ENCODE results near the gene ACAD11. TPM values are rescaled to one million over a fixed set of nuclear protein-coding genes. Genes with fewer than 3 reads are reported as not detected.

ACAD11 gene
- total RNA-seq, 1 donor from 2014 or later = 45.2 TPM

GRCh38 chr3:132595014-132595413 is 64.6 kb downstream of the ACAD11 start:
- Histone ChIP-seq H3K27me3 (no peaks in the 10 kb centered on the region), H4K20me1 (ENCODE audit: low read depth) (no peaks in the 10 kb centered on the region), H3K9me3 (ENCODE audit: low read depth) (no peaks in the 10 kb centered on the region), H3K9ac (no peak overlapping the region), H3F3A (ENCODE audit: low read depth) (peaks cover 16% of the 10 kb centered on the region), H2AFZ (replicated peaks) (no peak overlapping the region), H3K79me2 (ENCODE audit: low read depth) (no peaks in the 10 kb centered on the region), H3K27ac (peak overlapping the region; percentile 16), H3K4me1 (peaks cover 9% of the 10 kb centered on the region), H3K36me3 (no peaks in the 10 kb centered on the region), H3K4me3 (no peak overlapping the region), H3K4me2 (peak overlapping the region; percentile 37)
- H3K4me3 Mint-ChIP-seq = no peak overlapping the region
- H3K27me3 Mint-ChIP-seq (ENCODE audit: insufficient read depth, low read depth) = peaks cover 2% of the 10 kb centered on the region
- no peak overlapping the region for H3K27ac Mint-ChIP-seq
- TF ChIP-seq CTCF (IDR thresholded peaks at IDR 0.05) = no peak
- no peak for TF ChIP-seq EZH2phosphoT487 (IDR thresholded peaks at IDR 0.05)
- TF ChIP-seq EZH2 (IDR thresholded peaks at IDR 0.05) = no peak
- H3K9me3 Mint-ChIP-seq = no peaks in the 10 kb centered on the region
- peaks cover 4% of the 10 kb centered on the region for H3K36me3 Mint-ChIP-seq
- H3K4me1 Mint-ChIP-seq = no peaks in the 10 kb centered on the region
- DNase-seq (ENCODE audit: low spot score) = peak; percentile 70

DNA sequence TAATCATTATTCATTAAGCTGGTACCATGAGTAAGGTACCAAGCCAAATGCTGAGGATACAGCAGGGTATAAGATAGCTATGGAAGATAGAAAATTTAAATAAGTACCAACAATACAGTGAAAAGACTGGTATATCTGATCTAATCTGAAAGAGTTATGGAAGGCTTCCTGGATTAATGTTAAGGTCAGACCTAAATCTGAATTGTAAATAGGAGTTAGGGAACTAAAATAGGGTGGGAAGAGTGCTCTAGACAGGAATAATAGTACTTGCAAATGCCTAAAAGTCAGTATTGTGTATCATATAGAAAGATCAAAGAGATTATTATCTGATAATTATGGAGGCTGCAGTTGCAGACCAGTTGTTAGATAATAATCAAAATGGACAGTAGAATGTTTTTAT is 65.1 kb downstream of the ACAD11 start:
- Histone ChIP-seq H3K79me2 (ENCODE audit: low read depth) (no peaks in the 10 kb centered on the region), H2AFZ (replicated peaks) (no peak overlapping the region), H3K27ac (peak overlapping the region; percentile 16), H4K20me1 (ENCODE audit: low read depth) (no peaks in the 10 kb centered on the region), H3F3A (ENCODE audit: low read depth) (peaks cover 16% of the 10 kb centered on the region), H3K27me3 (no peaks in the 10 kb centered on the region), H3K4me3 (no peak overlapping the region), H3K36me3 (no peaks in the 10 kb centered on the region), H3K9ac (no peak overlapping the region), H3K9me3 (ENCODE audit: low read depth) (no peaks in the 10 kb centered on the region), H3K4me1 (peaks cover 9% of the 10 kb centered on the region), H3K4me2 (peak overlapping the region; percentile 37)
- Mint-ChIP-seq H3K4me1 (no peaks in the 10 kb centered on the region), H3K9me3 (no peaks in the 10 kb centered on the region), H3K36me3 (peaks cover 4% of the 10 kb centered on the region), H3K27me3 (ENCODE audit: insufficient read depth, low read depth) (peaks cover 2% of the 10 kb centered on the region), H3K27ac (no peak overlapping the region), H3K4me3 (no peak overlapping the region)
- DNase-seq (ENCODE audit: low spot score) = no peak
- TF ChIP-seq EZH2 (IDR thresholded peaks at IDR 0.05) = no peak
- TF ChIP-seq EZH2phosphoT487 (IDR thresholded peaks at IDR 0.05) = no peak
- TF ChIP-seq CTCF (IDR thresholded peaks at IDR 0.05) = no peak

DNA sequence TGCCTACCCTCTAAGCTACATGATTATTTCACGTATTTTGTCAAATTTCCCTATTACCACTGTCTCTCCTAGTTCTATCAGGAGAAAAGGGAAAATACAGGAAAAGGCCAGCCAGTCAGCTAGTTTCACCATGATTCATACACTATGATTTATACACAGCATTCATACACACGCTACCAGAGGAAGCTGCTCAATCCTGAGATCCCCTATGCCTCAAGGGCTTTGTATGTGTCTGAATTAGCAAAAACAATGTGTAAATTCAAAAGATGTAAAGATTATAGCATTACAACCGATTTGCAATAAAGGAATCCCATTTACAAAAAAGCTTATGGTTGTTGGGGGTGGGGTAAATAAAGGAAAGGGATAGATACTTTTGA is 65.7 kb downstream of the ACAD11 start:
- H3K4me2 ChIP-seq = no peak overlapping the region
- no peak for DNase-seq (ENCODE audit: low spot score)
- no peaks in the 10 kb centered on the region for H3K4me1 Mint-ChIP-seq

More for the DNA sequence above, 65.7 kb downstream of the ACAD11 start:
- Histone ChIP-seq H3K9ac (no peak overlapping the region), H3K79me2 (ENCODE audit: low read depth) (no peaks in the 10 kb centered on the region), H3K36me3 (no peaks in the 10 kb centered on the region), H3F3A (ENCODE audit: low read depth) (peaks cover 16% of the 10 kb centered on the region), H3K4me3 (no peak overlapping the region), H4K20me1 (ENCODE audit: low read depth) (no peaks in the 10 kb centered on the region), H2AFZ (replicated peaks) (no peak overlapping the region), H3K9me3 (ENCODE audit: low read depth) (no peaks in the 10 kb centered on the region), H3K27me3 (no peaks in the 10 kb centered on the region), H3K4me1 (peaks cover 9% of the 10 kb centered on the region), H3K27ac (no peak overlapping the region)
- H3K9me3 Mint-ChIP-seq = no peaks in the 10 kb centered on the region
- peaks cover 4% of the 10 kb centered on the region for H3K36me3 Mint-ChIP-seq
- no peak overlapping the region for H3K27ac Mint-ChIP-seq
- peaks cover 2% of the 10 kb centered on the region for H3K27me3 Mint-ChIP-seq (ENCODE audit: insufficient read depth, low read depth)
- TF ChIP-seq CTCF (IDR thresholded peaks at IDR 0.05) (no peak), EZH2phosphoT487 (IDR thresholded peaks at IDR 0.05) (no peak), EZH2 (IDR thresholded peaks at IDR 0.05) (no peak)
- H3K4me3 Mint-ChIP-seq = no peak overlapping the region
